Heart left ventricle (tissue), 13 donors: ENCODE measurements around the gene LRRC46.

ENCODE experiments used
- CTCF ChIP-seq, 12 donors: fragments of 200-600 bp; sonication (generic) in 4 of 12; IDR thresholded peaks; one replicate each; pipeline versions ENCODE4 v1.5.0 to v1.8.0; 2018 to 2022; ENCODE audit warnings: antibody characterized with exemption in 12 of 12, mild to moderate bottlenecking in 5 of 12
- POLR2A ChIP-seq, 2 donors: fragments of 450-650 bp; IDR thresholded peaks; one replicate each; pipeline ENCODE4 v1.6.1; 2017; ENCODE audit warnings: antibody characterized with exemption in 2 of 2, mild to moderate bottlenecking in 2 of 2, moderate library complexity in 2 of 2
- donor health status: ischemic (EF 13 %, LVEDD 7.1; RV severe dilation, severe dysfunction).
- donor health status: DM: no; HTN: yes; CAD: no.
- donor health status: DM: no; HTN: no; CAD: no.
- donor health status: ischemic (EF 25% LVEDD 6.9; RV normal size, moderate dysfunction).
- donor health status: ischemic (EF 25% LVEDD 5.7; RV mildly dilated, moderate dysfunction).
- donor health status: ischemic (EF 35%, LVEDD 5.7; RV mildly dilated, moderate dysfunction).
- donor health status: nonischemic (EF 11% LVEDD 7.7; RV severe dilation, severe dysfunction).
- donor health status: DM: yes; HTN: yes; CAD: no.
- donor health status: PGD.
- donor health status: ischemic (EF 29% LVEDD 5.4; RV normal size, mild dysfunction).
- donor health status: nonischemic (EF 23%, LVEDD 6.1; RV moderate dilation, normal function).

GRCh38 chr17:47821424-47822391 lies 9.8 kb upstream of the LRRC46 start, which contains the start of gene OSBPL7:
- peak in 6 of 12 donors; percentile 13 to 50 (median 39) for TF ChIP-seq CTCF (IDR thresholded peaks at IDR 0.05)
- TF ChIP-seq POLR2A (IDR thresholded peaks at IDR 0.05), result peak in 1 of 2 donors; percentile 41
